HepG2 (cell line): ENCODE data around the gene BEAN1. TPM values are rescaled to one million over a fixed set of nuclear protein-coding genes. Genes with fewer than 3 reads are reported as not detected.

Source experiments
- CBX5 ChIP-seq: sonication (generic); formaldehyde crosslinking; IDR thresholded peaks from 2 replicates; pipeline ENCODE4 v1.4.0; 2020; ENCODE audit warnings: missing genetic modification reagents, borderline replicate concordance
- DMTF1 ChIP-seq: sonication (generic); formaldehyde crosslinking; IDR thresholded peaks from 2 replicates; pipeline ENCODE4 v1.4.0; 2020; ENCODE audit warnings: mild to moderate bottlenecking, missing genetic modification reagents
- SNAPC4 ChIP-seq: sonication (generic); formaldehyde crosslinking; IDR thresholded peaks from 2 replicates; pipeline ENCODE4 v1.4.0; 2020; ENCODE audit warnings: mild to moderate bottlenecking, missing genetic modification reagents
- ZBTB8A ChIP-seq: sonication (generic); formaldehyde crosslinking; IDR thresholded peaks from 2 replicates; pipeline ENCODE4 v1.4.0; 2020; ENCODE audit warnings: mild to moderate bottlenecking, low read depth, missing genetic modification reagents, borderline replicate concordance
- polyA plus RNA-seq, 8 experiments: library from polyadenylated mRNA; depleted of rRNA in 3 of 8; stranded (reverse) in 7 of 8; unstranded in 1 of 8; fragments of >200 nt; fragmentation: Illumina TruSeq in 4 of 8; extraction: Trizol in 4 of 8; gene quantifications; 2 replicates each; pipeline versions ENCODE4 v1.2.1 to v1.2.3, GENCODE V29; 2011 to 2016; ENCODE audit warnings: low read depth in 4 of 8, missing spikeins in 1 of 8, mixed read lengths in 1 of 8; ENCODE audit not compliant: insufficient read depth in 1 of 8
- total RNA-seq, 5 experiments: library from RNA; depleted of rRNA; stranded (reverse); fragments of >200 nt; fragmentation: Illumina TruSeq; extraction: Trizol; gene quantifications; 2 replicates each; pipeline ENCODE4 v1.2.3, GENCODE V29; 2016; ENCODE audit warnings: low read depth in 1 of 5

Gene BEAN1
- total and polyA plus RNA-seq, 2 of the 13 experiments (the other 11 are each of a cell fraction or from before 2014, with no cell fraction given), result 0.53 to 1.4 TPM

- TF ChIP-seq SNAPC4 (CRISPR knock-in tag) (no peak), DMTF1 (CRISPR knock-in tag) (no peak), ZBTB8A (CRISPR knock-in tag) (no peak), CBX5 (CRISPR knock-in tag) (no peak)
- TF ChIP-seq, all 625 proteins: peak for 0
Observed at GRCh38 chr16:66486199-66486772, 59.2 kb downstream of the BEAN1 start (continued).
